Measurements from ENCODE around the gene PLXNB2.

Gene PLXNB2

GRCh38 chr22:50260801-50261614 lies 46.4 kb downstream of the PLXNB2 start (continued):
- TF ChIP-seq ZNF776 (tag by site-specific recombination; IDR thresholded peaks at IDR 0.05; ENCODE audit: borderline replicate concordance) = no peak
- no peak for TF ChIP-seq ZNF132 (tag by site-specific recombination; IDR thresholded peaks at IDR 0.05; ENCODE audit: borderline replicate concordance)
- no peak for TF ChIP-seq ZNF121 (tag by site-specific recombination; IDR thresholded peaks at IDR 0.05)
- TF ChIP-seq KLF8 (tag by site-specific recombination; IDR thresholded peaks at IDR 0.05) = peak; percentile 88
- TF ChIP-seq EGR2 (tag by site-specific recombination; IDR thresholded peaks at IDR 0.05; ENCODE audit: low read depth) = no peak
- TF ChIP-seq KLF16 (tag by site-specific recombination; IDR thresholded peaks at IDR 0.05) = peak; percentile 36; the same call in 1 of the 2 replicates
- no peak for TF ChIP-seq ZNF549 (tag by site-specific recombination; IDR thresholded peaks at IDR 0.05)
- TF ChIP-seq ZNF704 (tag by site-specific recombination; IDR thresholded peaks at IDR 0.05) = no peak
- no peak for TF ChIP-seq ZNF747 (tag by site-specific recombination; IDR thresholded peaks at IDR 0.05)
- TF ChIP-seq ZNF530 (tag by site-specific recombination; IDR thresholded peaks at IDR 0.05; ENCODE audit: low read depth) = no peak
- TF ChIP-seq ZSCAN4 (tag by site-specific recombination; IDR thresholded peaks at IDR 0.05) = no peak
- 0 out of 2 replicates have a peak, but pooled peaks have one; percentile 21 for TF ChIP-seq OSR2 (tag by site-specific recombination; IDR thresholded peaks at IDR 0.05)
- TF ChIP-seq PBX3 (CRISPR knock-in tag; IDR thresholded peaks at IDR 0.05) = peak; percentile 47
- TF ChIP-seq PATZ1 (tag by site-specific recombination; IDR thresholded peaks at IDR 0.05) = peak; percentile 83
- no peak for TF ChIP-seq ZNF449 (tag by site-specific recombination; IDR thresholded peaks at IDR 0.05)
- TF ChIP-seq, protein P1, sequence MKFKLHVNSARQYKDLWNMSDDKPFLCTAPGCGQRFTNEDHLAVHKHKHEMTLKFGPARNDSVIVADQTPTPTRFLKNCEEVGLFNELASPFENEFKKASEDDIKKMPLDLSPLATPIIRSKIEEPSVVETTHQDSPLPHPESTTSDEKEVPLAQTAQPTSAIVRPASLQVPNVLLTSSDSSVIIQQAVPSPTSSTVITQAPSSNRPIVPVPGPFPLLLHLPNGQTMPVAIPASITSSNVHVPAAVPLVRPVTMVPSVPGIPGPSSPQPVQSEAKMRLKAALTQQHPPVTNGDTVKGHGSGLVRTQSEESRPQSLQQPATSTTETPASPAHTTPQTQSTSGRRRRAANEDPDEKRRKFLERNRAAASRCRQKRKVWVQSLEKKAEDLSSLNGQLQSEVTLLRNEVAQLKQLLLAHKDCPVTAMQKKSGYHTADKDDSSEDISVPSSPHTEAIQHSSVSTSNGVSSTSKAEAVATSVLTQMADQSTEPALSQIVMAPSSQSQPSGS (tag by site-specific recombination; IDR thresholded peaks at IDR 0.05; ENCODE audit: low read depth) = no peak
- TF ChIP-seq SP2 (tag by site-specific recombination; IDR thresholded peaks at IDR 0.05) = peak; percentile 61
- TF ChIP-seq, protein P2, sequence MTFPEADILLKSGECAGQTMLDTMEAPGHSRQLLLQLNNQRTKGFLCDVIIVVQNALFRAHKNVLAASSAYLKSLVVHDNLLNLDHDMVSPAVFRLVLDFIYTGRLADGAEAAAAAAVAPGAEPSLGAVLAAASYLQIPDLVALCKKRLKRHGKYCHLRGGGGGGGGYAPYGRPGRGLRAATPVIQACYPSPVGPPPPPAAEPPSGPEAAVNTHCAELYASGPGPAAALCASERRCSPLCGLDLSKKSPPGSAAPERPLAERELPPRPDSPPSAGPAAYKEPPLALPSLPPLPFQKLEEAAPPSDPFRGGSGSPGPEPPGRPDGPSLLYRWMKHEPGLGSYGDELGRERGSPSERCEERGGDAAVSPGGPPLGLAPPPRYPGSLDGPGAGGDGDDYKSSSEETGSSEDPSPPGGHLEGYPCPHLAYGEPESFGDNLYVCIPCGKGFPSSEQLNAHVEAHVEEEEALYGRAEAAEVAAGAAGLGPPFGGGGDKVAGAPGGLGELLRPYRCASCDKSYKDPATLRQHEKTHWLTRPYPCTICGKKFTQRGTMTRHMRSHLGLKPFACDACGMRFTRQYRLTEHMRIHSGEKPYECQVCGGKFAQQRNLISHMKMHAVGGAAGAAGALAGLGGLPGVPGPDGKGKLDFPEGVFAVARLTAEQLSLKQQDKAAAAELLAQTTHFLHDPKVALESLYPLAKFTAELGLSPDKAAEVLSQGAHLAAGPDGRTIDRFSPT (tag by site-specific recombination; IDR thresholded peaks at IDR 0.05) = 0 out of 2 replicates have a peak, but pooled peaks have one; percentile 9
- TF ChIP-seq ZBTB17 (tag by site-specific recombination; IDR thresholded peaks at IDR 0.05) = 0 out of 2 replicates have a peak, but pooled peaks have one; percentile 30
- no peak for TF ChIP-seq MEIS1 (CRISPR knock-in tag; IDR thresholded peaks at IDR 0.05; ENCODE audit: borderline replicate concordance)
- TF ChIP-seq ZFP37 (tag by site-specific recombination; IDR thresholded peaks at IDR 0.05) = peak; percentile 84; the same call in 1 of the 2 replicates
- no peak for TF ChIP-seq ZNF23 (tag by site-specific recombination; IDR thresholded peaks at IDR 0.05; ENCODE audit: borderline replicate concordance)
- TF ChIP-seq ZNF548 (tag by site-specific recombination; IDR thresholded peaks at IDR 0.05) = no peak
- TF ChIP-seq YY2 (tag by site-specific recombination; IDR thresholded peaks at IDR 0.05) = no peak

All from HEK293 (cell line).